ENCODE measurements around the gene PPM1G. TPM values are rescaled to one million over a fixed set of nuclear protein-coding genes. Genes with fewer than 3 reads are reported as not detected.

PPM1G gene
- total RNA-seq, 2 donors from 2014 or later = 122 to 127 TPM

- Mint-ChIP-seq H3K9me3 (no peaks in the 10 kb centered on the region), H3K27ac (peak overlapping the region; percentile 53 to 98), H3K36me3 (peaks cover 30 to 33% of the 10 kb centered on the region in 2 donors)
- DNase-seq (ENCODE audit: low spot score in 2 of 2) (peak in 1 of 2 donors; percentile 22), ATAC-seq (peak; percentile 65 to 66)
Observed at GRCh38 chr2:27379836-27380625, 29.4 kb downstream of the PPM1G start.

DNA sequence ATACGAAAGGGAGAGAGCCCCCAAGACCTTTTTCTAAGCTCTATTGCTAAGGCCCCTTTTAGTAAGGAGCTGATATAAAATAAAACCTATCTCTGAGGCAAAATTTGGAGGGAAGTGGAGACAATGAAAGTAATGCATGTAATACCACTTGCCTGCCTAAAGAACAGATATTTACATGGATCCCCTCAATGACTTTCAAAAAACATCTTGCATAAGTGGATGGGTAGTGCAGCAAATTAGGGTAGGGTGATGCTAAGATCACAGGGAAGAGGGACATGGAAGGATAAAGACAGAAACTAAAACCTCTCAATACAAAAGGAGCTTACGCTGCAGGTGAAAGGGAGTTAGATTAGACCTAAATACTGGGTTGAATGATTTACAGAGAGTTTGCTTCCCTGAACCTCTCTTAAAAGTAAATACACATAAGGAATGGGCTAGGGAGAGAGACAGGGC, 30.0 kb downstream of the PPM1G start:
- peak overlapping the region; percentile 86 to 98 for H3K27ac Mint-ChIP-seq
- H3K36me3 Mint-ChIP-seq = peaks cover 31 to 33% of the 10 kb centered on the region in 2 donors
- H3K9me3 Mint-ChIP-seq = no peaks in the 10 kb centered on the region
- ATAC-seq (no peak), DNase-seq (ENCODE audit: low spot score in 2 of 2) (no peak)

DNA sequence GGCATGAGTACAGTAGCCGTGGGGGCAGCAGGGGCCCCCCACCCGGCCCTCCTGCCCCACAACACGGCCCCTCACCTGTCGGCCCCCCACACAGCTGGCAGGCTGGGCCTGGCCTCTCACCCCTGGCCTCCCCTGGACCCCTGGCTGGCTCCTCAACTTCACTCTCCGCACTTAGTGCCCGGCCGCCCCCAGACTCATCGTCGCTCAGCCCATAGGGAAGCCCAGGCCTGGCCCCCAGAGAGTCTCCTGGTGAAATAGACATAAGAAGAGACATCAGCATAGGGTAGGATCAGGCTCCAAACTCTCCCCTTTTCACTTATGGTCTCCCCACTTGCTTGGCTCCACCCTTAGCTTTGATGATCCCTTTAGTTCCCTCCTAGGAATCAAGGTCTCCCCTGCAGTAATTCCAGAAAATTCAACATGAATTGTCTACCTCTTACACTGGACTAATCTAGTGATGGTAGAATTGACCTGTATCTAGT, 30.5 kb downstream of the PPM1G start:
- Mint-ChIP-seq H3K36me3 (peaks cover 26 to 29% of the 10 kb centered on the region in 2 donors), H3K9me3 (no peaks in the 10 kb centered on the region), H3K27ac (peak overlapping the region; percentile 86 to 98)
- ATAC-seq = no peak
- DNase-seq (ENCODE audit: low spot score in 2 of 2) = no peak

DNA sequence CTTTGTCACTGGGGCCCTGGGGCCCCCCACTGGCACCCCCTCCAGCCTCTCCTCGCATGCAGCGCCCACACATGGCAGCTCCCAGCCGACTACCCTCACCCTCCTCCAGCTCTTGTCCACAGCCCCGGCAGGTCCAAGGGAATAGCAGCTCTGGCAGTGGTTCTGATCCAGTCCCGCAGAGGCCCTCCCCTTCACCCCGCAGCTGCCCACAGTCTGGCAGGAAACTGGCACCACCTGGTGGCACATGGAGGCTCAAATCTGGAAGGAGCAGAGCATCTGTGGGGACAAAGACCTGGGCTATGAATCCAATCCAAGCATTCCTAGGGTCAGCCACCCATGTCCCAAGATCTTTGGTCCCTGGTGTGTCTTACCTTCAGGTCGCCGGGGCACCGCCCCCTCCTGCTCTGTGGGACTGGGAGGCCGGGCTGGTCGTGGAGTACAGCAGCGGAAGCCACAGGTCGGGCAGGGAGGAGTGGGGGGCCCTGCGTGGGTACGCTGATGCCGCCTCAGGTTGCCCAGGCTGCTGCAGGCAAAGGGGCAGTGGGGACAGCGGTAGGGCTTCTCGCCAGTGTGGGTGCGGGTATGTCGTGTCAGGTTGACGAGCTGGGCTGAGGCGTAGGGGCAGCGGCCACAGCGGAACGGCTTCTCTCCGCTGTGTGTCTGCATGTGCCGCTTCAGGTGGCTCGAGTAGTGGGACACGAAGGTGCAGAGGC, 31.1 kb downstream of the PPM1G start:
- ATAC-seq (no peak), DNase-seq (ENCODE audit: low spot score in 2 of 2) (no peak)
- Mint-ChIP-seq H3K27ac (peak overlapping the region in 1 of 2 donors; percentile 98), H3K9me3 (no peaks in the 10 kb centered on the region), H3K36me3 (peaks cover 24 to 28% of the 10 kb centered on the region in 2 donors)

DNA sequence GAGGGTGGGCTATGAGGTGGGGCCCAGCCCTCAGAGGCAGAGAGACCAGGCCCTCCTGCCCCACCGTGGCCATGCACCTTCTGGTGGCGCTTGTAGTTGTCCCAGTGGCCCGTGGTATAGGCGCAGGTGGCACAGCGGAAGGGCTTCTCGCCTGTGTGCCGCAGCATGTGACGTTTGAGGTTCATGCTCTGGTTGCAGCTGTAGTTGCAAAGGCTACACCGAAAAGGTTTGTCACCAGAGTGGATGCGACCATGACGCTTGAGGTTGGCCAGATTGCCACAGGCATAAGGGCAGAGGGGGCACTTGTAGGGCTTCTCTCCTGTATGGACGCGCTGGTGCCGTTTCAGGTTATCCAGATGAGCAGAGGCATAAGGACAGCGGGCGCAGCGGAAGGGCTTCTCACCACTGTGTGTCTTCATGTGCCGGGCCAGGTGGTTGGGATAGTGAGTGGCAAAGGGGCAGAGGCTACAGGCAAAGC, 31.7 kb downstream of the PPM1G start:
- H3K9me3 Mint-ChIP-seq = no peaks in the 10 kb centered on the region
- DNase-seq (ENCODE audit: low spot score in 2 of 2) (no peak), ATAC-seq (no peak)
- peaks cover 30 to 32% of the 10 kb centered on the region in 2 donors for H3K36me3 Mint-ChIP-seq
- peak overlapping the region; percentile 82 to 98 for H3K27ac Mint-ChIP-seq

DNA sequence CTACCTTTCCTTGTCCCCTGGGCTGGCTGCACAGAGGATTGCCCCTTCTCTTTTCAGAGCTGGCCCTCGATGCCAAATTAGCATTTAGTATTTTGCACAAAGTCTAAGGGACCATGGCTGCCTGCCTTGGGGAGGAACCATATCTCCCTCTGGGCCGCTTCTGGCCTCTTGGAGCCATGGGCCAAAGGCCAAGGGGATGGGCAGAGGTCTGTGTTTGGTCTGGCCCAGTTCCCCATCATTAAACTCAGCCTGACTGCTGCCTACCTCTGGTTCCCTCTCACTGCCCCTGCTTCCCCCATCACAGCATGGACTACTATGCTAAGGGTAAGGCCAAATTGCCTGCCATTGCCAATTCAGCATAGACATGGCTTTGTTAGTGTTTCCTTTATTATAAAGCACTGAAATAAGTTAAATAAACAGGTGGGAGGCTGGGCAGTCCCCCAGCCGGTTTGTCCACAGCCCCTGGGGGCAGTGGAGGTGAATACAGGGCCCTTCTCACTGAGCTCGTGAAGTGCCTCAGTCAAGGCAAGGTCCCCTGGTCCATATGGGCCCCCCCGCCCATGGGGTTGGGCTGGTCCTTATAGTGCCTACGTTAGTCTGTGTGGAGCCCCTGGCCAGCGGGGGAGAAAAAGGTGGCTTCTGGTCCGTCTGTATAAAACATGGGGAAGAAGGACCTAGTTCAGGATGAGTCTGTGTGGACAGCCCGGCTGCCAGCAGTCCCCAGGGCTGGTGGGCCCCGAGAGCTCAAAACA, 32.3 kb downstream of the PPM1G start:
- ATAC-seq = no peak
- no peak for DNase-seq (ENCODE audit: low spot score in 2 of 2)
- peaks cover 31 to 33% of the 10 kb centered on the region in 2 donors for H3K36me3 Mint-ChIP-seq
- H3K9me3 Mint-ChIP-seq = no peaks in the 10 kb centered on the region
- H3K27ac Mint-ChIP-seq = peak overlapping the region; percentile 65 to 98

DNA sequence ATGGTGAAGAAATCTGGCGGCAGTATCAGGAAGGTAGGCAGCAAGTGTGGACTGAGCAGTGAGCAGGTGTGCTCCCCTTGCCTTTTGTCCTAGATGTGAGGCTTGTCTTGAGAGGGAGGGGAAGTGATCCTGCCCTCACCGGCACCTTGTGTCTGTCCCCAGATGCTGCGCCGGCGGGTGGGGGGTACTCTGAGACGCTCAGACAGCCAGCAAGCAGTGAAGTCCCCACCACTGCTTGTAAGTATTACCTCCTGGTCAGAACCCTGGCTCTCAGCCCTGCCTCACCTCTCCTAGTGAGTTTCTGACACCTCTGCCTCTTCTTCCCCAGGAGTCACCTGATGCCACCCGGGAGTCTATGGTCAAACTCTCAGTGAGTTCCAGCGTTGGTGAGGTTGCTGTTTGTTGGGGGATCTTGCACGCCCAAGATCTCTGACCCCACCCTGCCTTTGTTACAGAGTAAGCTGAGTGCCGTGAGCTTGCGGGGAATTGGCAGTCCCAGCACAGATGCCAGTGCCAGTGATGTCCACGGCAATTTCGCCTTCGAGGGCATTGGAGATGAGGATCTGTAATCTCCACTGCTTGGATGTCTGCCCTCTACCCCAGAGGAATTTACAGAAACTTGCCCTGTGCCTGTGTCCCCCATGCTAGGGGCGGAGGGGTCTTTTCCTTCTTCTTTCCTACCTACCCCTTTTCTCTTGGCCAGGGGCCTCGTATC, 33.1 kb downstream of the PPM1G start:
- Mint-ChIP-seq H3K9me3 (no peaks in the 10 kb centered on the region), H3K27ac (peak overlapping the region in 1 of 2 donors; percentile 98), H3K36me3 (peaks cover 31 to 32% of the 10 kb centered on the region in 2 donors)
- ATAC-seq = no peak
- DNase-seq (ENCODE audit: low spot score in 2 of 2) = no peak

DNA sequence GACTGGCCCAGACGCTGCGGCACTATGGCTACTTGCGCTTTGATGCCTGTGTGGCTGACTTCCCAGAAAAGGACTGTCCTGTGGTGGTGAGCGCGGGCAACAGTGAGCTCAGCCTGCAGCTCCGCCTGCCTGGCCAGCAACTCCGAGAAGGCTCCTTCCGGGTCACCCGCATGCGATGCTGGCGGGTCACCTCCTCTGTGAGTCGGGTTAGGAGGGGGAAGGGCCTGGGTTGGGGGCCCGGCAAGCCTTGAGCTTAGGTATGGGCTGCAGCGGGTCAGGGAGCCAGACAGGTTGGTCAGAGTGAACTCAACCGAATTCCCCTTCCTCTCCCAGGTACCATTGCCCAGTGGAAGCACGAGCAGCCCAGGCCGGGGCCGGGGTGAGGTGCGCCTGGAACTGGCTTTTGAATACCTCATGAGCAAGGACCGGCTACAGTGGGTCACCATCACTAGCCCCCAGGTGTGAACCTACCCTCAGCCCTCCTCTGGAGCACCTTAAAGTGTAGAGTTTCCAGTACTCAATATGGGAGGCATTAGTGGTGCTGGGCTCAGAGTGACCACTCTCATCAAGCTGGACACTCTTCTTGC, 33.8 kb downstream of the PPM1G start:
- Mint-ChIP-seq H3K27ac (peak overlapping the region in 1 of 2 donors; percentile 77), H3K36me3 (peaks cover 30% of the 10 kb centered on the region in 2 donors), H3K9me3 (no peaks in the 10 kb centered on the region)
- ATAC-seq (no peak), DNase-seq (ENCODE audit: low spot score in 2 of 2) (no peak)

GRCh38 chr2:27373567-27373966, 35.8 kb downstream of the PPM1G start:
- peak overlapping the region in 1 of 2 donors; percentile 58 for H3K27ac Mint-ChIP-seq
- no peak for ATAC-seq
- DNase-seq (ENCODE audit: low spot score in 2 of 2) = no peak
- H3K9me3 Mint-ChIP-seq = no peaks in the 10 kb centered on the region
- peaks cover 40 to 45% of the 10 kb centered on the region in 2 donors for H3K36me3 Mint-ChIP-seq

DNA sequence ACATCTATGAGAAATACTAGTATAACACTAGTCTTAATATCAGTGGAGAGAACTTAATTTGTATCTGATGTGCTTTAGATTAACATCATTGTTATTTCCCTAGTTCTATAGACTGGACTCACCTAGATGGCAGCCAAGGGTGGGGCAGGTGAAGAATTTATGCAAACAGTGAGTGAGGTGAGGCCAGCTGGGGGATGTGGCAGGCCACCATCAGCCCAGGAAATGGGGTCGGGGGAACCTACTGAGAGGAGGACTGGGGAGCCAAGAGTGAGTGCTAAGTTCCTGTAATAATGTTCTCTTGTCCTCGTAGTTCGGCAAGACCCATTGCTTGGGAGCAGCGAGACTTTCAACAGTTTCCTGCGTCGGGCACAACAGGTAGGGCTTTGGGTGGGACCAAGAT, 36.5 kb downstream of the PPM1G start:
- Mint-ChIP-seq H3K36me3 (peaks cover 40 to 47% of the 10 kb centered on the region in 2 donors), H3K9me3 (no peaks in the 10 kb centered on the region), H3K27ac (peak overlapping the region; percentile 45 to 95)
- no peak for DNase-seq (ENCODE audit: low spot score in 2 of 2)
- no peak for ATAC-seq

DNA sequence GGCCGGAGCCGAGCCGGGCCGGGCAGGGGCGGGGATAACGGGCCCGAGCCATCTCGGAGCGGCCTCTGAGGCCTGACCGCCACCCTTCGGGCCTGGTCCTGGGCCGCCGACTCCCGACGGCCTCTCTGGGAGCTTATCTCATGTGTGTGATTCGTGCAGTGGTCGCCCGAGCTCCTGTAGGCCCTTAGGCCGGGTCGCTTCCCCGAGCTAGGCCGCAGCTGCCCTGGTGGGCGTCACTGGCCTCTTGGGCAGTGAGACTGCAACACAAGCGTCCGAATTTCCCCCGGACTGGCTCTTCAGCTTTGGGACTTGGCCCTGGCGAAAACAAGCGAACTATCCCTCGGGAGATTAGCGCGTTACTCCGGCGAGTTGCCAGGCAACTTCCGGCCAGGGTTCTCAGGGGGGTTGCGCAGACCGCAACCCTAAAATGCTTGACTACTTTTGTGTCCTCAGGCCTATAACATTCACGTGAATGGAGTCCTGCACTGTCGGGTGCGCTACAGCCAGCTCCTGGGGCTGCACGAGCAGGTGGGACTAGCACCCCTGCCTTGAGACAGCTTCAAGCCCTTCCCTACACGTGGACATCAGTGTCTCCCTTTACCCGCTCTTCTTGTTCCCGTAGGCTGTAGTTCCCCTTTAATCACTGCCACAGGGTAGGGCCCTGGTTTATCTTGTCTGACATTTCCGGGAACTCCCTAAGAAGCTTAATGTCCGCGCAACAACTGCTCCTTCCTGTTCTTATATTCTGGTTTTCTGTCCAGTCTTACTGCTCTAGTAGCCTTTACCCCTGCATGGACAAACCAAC, 38.4 kb downstream of the PPM1G start:
- DNase-seq (ENCODE audit: low spot score in 2 of 2) = peak in 1 of 2 donors; percentile 25
- peak; percentile 18 to 21 for ATAC-seq
- no peaks in the 10 kb centered on the region for H3K9me3 Mint-ChIP-seq
- peak overlapping the region; percentile 95 to 97 for H3K27ac Mint-ChIP-seq
- H3K36me3 Mint-ChIP-seq = peaks cover 40 to 41% of the 10 kb centered on the region in 2 donors

DNA sequence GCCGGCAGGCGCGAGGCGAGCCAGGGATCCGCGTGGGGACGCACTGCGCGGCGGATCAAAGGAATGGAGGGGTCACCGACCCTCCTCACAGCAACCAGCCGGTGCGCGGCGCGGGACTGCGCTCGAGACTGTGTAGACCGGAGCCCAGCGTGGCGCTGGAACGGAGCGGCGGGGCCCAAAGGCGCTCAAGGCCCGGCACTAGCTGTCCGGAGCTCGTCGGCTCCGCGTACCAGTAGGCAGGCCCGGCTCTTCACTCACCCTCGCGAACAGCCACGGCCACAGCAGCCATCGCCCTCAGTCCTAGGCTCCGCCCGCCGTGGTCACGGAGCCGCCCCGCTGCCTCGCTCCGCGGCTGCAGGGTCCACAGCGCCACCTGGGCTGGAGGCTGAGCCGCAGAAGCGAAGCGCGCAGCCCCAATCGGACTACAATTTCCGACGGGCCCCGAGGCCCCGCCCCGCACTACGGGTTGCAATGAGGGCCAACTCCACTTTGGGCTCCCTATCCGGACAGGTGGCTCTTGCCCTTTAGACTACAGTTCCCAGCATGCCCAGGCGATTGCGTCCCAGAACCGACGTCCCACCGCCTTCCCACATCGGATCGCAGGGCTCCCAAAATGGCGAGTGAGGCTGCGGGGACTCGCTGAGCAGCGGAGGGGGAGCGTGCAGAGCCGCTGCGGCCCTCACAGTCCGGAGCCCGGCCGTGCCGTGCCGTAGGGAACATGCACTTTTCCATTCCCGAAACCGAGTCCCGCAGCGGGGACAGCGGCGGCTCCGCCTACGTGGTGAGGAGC, 39.2 kb downstream of the PPM1G start, which contains the start of the genes EIF2B4 and SNX17:
Gene EIF2B4 (minus strand): TSS at position 313 of the 790 bp plus-strand sequence. CDS start 24 bp downstream, at position 289.
Gene SNX17 (plus strand): TSS at position 591 of the 790 bp plus-strand sequence. CDS start 128 bp downstream, at position 719.
- Mint-ChIP-seq H3K27ac (peak within 1 kb of the TSS; percentile 95 to 98), H3K9me3 (no peaks in the 10 kb centered on the region), H3K36me3 (peaks cover 36 to 40% of the 10 kb centered on the region in 2 donors)
- peak; percentile 99 for DNase-seq (ENCODE audit: low spot score in 2 of 2)
- ATAC-seq = peak; percentile 94

DNA sequence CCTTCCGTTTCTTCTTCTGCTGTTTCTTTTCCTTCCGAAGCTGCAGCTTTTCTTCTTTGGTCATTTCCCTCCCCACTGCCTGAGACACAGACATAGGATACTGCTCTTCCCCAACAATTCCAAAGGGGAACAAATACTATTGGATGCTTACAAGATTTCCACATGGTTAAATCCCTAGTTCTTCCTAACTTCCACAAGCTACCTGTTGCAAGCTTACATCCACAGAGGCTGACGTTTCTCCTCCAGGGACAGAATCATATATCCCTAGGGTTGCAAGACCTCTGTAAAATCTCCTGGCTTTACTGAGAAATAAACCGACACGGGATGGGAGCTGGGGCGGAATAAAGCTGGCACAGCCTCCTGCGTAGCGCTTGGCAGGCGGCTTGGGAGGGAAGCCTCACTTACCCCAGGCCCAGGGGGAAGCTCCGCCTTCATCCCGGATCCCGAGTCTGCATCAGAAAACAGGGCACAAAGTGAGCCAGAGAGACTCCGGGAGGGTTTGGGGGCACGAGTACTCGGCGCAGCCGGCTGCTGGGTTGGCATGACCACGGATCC, 39.8 kb downstream of the PPM1G start:
- ATAC-seq (no peak), DNase-seq (ENCODE audit: low spot score in 2 of 2) (no peak)
- peak overlapping the region; percentile 87 to 95 for H3K27ac Mint-ChIP-seq
- no peaks in the 10 kb centered on the region for H3K9me3 Mint-ChIP-seq
- peaks cover 34 to 36% of the 10 kb centered on the region in 2 donors for H3K36me3 Mint-ChIP-seq

DNA sequence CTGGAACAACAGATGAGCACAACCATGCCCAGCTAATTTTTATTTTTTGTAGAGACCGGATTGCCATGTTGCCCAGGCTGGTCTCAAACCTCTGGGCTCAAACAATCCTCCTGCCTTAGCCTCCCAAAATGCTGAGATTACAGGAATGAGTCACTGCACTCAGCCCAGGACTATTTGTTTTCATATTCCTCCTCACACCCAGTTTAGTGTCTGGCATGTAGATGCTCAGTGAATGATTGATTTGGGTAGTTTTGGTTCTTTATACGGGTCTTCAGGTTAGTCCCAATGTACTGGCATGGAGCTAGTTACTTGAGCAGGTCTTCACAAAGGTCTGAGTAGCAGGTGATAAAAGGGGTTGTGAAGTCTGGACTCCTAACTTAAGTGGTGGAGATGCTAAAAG, 45.5 kb downstream of the PPM1G start:
- Mint-ChIP-seq H3K9me3 (no peaks in the 10 kb centered on the region), H3K36me3 (peaks cover 0 to 4% of the 10 kb centered on the region in 2 donors), H3K27ac (peak overlapping the region; percentile 10 to 12)
- ATAC-seq (peak; percentile 33 to 56), DNase-seq (ENCODE audit: low spot score in 2 of 2) (no peak)

All from activated naive CD4-positive, alpha-beta T cell treated with anti-CD3 and anti-CD28 coated beads, Interleukin-2, amount 50 U/mL, for 72 hours (primary cell).